Epithelial cell of proximal tubule (primary cell): ENCODE measurements around the gene RAB43. TPM values are rescaled to one million over a fixed set of nuclear protein-coding genes. Genes with fewer than 3 reads are reported as not detected.

ENCODE experiments used
- DNase-seq: peaks from one replicate; pipeline ENCODE4 v3.0.0-alpha.2; 2011; ENCODE audit warnings: low read depth
- H3K4me3 ChIP-seq: 2 replicates; pipeline ENCODE4 v1.5.1; 2011; ENCODE audit warnings: low read depth, mild to moderate bottlenecking, low read length
- CTCF ChIP-seq: conservative IDR thresholded peaks from 2 replicates; pipeline ENCODE4 v1.5.1; 2012; ENCODE audit warnings: low read depth, mild to moderate bottlenecking, low read length
- total RNA-seq: library from RNA; depleted of rRNA; stranded (reverse); fragments of >200 nt; gene quantifications from 2 replicates; pipeline ENCODE4 v1.2.3, GENCODE V29; 2015

Gene RAB43
- total RNA-seq, 1 donor from 2014 or later, result 14.5 TPM

DNA sequence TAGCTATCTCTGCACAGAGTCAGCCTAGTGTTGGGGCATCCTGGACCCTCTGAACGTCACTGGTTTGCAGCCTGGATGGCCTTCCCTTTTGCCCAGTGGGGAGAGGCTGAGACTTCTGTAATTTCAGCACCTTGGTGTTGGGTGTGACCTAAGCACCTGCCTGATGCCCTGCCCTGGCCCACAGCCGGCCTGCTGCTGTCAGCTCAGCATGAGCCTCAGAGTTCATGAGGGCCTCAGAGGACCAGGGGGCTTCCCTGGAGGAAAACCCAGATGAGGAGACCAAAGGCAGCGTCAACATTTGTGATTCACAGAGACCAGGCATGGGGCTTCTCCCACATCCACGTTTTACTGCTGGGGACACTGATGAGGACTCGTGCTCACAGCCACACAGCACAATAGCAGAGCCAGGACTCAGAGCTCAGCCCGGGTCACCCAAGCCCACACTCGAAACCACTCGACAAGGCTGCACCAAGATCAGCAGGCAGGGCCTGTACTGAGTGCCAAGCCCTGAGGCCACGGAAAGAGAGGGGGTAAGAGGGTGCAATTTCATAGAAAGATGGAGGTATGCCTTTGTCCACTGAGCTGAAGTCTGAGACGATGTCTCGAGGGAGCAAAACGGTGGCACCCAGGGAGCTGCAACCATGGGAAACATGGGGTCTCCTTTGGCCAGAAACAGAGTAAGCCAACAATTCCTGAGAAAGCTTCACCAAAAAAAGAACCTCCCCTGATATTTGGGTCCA, 70.9 kb downstream of the RAB43 start:
- no peak for DNase-seq

DNA sequence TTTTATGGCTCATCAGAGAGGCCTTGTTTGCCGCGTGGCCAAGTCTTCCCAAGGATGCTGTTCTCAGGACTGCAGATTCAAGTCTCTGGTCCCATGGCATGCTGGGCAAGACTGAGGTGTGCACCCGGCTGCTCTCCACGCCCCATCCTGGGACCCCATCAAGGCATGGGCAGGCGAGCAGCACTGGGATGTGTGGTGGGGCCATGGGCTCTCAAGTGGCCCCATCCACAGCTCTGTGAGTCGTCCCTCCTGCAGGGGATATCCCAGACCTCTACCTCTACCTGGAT, 74.1 kb downstream of the RAB43 start:
- H3K4me3 ChIP-seq, result no peak overlapping the region
- TF ChIP-seq CTCF, result no peak
- no peak for DNase-seq

More for the DNA sequence above, 70.9 kb downstream of the RAB43 start:
- H3K4me3 ChIP-seq, result no peak overlapping the region
- no peak for TF ChIP-seq CTCF

GRCh38 chr3:129046732-129047552, 74.7 kb downstream of the RAB43 start:
- no peak overlapping the region for H3K4me3 ChIP-seq
- no peak for TF ChIP-seq CTCF
- no peak for DNase-seq

GRCh38 chr3:129046037-129046731, 75.4 kb downstream of the RAB43 start:
- no peak for TF ChIP-seq CTCF
- no peak overlapping the region for H3K4me3 ChIP-seq
- DNase-seq, result no peak

DNA sequence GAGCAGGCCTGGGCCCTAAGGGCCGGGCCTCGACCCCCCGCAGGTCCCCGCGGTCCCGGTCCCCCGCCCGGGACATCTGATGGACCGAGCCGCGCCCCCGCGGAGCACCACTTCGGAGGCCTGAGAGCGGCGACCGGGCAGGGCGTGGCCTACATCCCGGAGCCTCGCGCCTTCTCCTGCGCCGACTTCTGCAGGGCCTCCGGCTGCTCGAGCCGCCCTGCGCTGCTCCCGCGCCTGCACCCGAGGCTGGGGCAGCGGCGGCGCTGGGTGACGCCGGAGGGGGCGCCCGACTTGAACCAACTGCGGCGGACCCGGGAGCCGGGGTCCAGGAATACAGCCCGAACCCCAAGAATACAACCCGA, 75.9 kb downstream of the RAB43 start:
- no peak for DNase-seq
- H3K4me3 ChIP-seq, result no peak overlapping the region
- TF ChIP-seq CTCF, result no peak

DNA sequence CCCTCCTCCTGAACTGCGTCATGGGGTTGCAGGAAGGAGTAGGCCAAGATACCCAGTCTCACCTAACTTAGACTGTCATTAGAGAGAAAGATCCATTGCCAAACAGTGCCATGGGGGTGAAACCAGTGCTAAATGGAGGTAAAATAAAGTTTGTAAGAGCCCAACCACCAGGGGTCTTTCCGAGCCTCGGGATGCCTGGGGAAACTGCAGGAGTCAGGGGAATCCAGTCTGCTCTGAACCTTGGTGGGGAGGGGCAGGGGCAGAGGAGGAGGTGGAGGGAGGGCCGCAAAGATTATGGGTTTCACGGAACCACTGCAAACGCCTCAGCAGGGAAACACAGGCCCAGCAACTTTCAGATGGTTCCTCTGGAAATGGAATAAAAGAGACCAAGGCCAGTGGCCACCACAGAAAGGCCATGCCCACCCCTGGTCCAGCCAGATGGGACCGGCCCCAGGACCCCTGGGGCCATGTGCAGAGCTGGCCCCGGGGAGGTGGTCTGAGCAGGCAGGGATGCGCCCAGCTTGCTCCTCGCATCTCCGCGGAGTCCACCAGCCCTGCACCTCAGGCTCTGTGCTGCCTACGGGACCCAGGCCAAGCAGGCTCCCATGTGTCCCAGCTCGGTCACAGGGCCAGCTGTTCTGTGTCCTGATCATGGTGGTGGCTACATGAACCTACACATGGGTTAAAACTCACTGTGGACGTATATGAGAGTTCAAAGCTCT, 80.9 kb downstream of the RAB43 start:
- H3K4me3 ChIP-seq, result no peak overlapping the region
- DNase-seq, result no peak
- no peak for TF ChIP-seq CTCF
